Gastrocnemius medialis (tissue), 4 donors: ENCODE measurements around the gene ATF7. TPM values are rescaled to one million over a fixed set of nuclear protein-coding genes. Genes with fewer than 3 reads are reported as not detected.
A peak's percentile ranks its signal among the peaks of the same experiment; 100 is the strongest.
"Not testable (repeated sequence)": the region's sequence is repeated elsewhere in the genome, so short reads cannot be mapped to it uniquely, and the experiment has no call there.

Experiments
- ATAC-seq, 2 donors: fragments of 150-250 bp; one replicate each; pipeline ENCODE4 v1.9.1; 2016
- DNase-seq, 2 donors: peaks; one replicate each; pipeline ENCODE4 v3.0.0-alpha.2; 2019
- H3K27ac ChIP-seq, 4 donors: fragments of 200-600 bp; sonication (generic); 1 replicate in 1 of 4; 2 replicates in 3 of 4; pipeline ENCODE4 v1.5.1; 2016 to 2018; ENCODE audit warnings: mild to moderate bottlenecking in 2 of 4, moderate library complexity in 1 of 4
- H3K27me3 ChIP-seq, 3 donors: fragments of 200-600 bp; sonication (generic) in 2 of 3; 1 replicate in 1 of 3; 2 replicates in 2 of 3; pipeline versions ENCODE4 v1.5.1 to v1.6.0; 2016 to 2019; ENCODE audit warnings: mild to moderate bottlenecking in 1 of 3, moderate library complexity in 1 of 3
- H3K36me3 ChIP-seq, 2 donors: fragments of 200-600 bp; sonication (generic) in 1 of 2; one replicate each; pipeline ENCODE4 v1.5.1; 2017 to 2018
- H3K4me1 ChIP-seq, 2 donors: fragments of 200-600 bp; sonication (generic) in 1 of 2; one replicate each; pipeline ENCODE4 v1.5.1; 2016 to 2017; ENCODE audit warnings: mild to moderate bottlenecking in 2 of 2
- H3K4me3 ChIP-seq, 4 donors: fragments of 200-600 bp; sonication (generic) in 3 of 4; 1 replicate in 1 of 4; 2 replicates in 3 of 4; pipeline ENCODE4 v1.5.1; 2016 to 2019; ENCODE audit warnings: mild to moderate bottlenecking in 2 of 4
- H3K9me3 ChIP-seq, 3 donors: fragments of 200-600 bp; sonication (generic) in 2 of 3; 1 replicate in 1 of 3; 2 replicates in 2 of 3; pipeline ENCODE4 v1.5.1; 2016 to 2019
- POLR2A ChIP-seq, 2 donors: fragments of 450-650 bp; IDR thresholded peaks; one replicate each; pipeline ENCODE4 v1.6.1; 2017; ENCODE audit warnings: antibody characterized with exemption in 2 of 2, mild to moderate bottlenecking in 2 of 2, moderate library complexity in 2 of 2
- in situ Hi-C, 4 donors: fragments of 200-750 bp; cut with MboI; loops; one replicate each; pipeline versions ENCODE4 v1.15.0 to v1.8.0; 2017; ENCODE audit warnings: low sequenced_read_pairs in 4 of 4
- intact Hi-C: fragments of 100-400 bp; cut with DNase I; formaldehyde crosslinking; loops from one replicate; pipeline ENCODE4 v1.15.1; 2023; ENCODE audit warnings: low total_unique reads
- total RNA-seq, 4 donors: library from RNA; depleted of rRNA; stranded (reverse); fragments of >200 nt; gene quantifications; one replicate each; pipeline versions ENCODE4 v1.1.0 to v1.2.3, GENCODE V29; 2016
- TF ChIP-seq, protein P1 (sequence below), 5 experiments: fragments of 450-650 bp in 3 of 5; fragments of 200-600 bp in 2 of 5; sonication (generic) in 2 of 5; IDR thresholded peaks in 4 of 5; conservative IDR thresholded peaks in 1 of 5; 1 replicate in 4 of 5; 2 replicates in 1 of 5; pipeline ENCODE4 v1.5.1; 2016 to 2019; ENCODE audit warnings: antibody characterized with exemption in 5 of 5, mild to moderate bottlenecking in 3 of 5, moderate library complexity in 3 of 5

ATF7 gene
- total RNA-seq, 4 donors from 2014 or later, result 21.9 to 47.9 (median 26.3) TPM

DNA sequence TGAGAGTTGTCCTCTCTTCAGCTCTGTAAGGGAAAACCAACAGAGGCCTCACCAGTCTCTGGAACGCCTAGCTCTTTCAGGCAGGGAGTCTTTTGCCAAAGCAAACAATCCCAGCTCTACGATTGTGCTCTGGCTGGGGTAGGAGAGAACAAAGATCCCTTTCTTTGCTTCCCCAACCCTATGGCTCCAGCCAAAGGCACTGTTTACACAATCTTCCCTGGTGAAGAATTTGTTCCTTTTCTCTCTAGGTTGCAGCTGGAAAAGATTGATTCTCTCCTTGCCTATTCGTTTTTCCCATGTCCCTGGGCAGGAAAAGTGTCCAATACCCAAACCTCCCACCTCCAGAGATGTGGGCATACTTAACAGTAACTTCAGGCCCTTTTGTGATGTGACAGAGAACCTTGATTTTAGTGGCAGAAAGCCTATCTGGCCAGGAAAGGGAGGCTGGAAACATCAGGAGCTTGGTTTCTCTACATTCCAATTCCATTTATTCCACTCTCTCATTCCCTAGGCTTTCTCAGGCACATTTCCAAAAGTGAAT is 32.9 kb upstream of the ATF7 start:
- intact Hi-C loops (no loop called here), in situ Hi-C loops (no loop called here)
- ATAC-seq (peak; percentile 82 to 83), DNase-seq (peak in 1 of 2 donors; percentile 41)
- H3K9me3 ChIP-seq, result no peaks in the 10 kb centered on the region
- H3K36me3 ChIP-seq, result no peaks in the 10 kb centered on the region
- TF ChIP-seq, protein P1, sequence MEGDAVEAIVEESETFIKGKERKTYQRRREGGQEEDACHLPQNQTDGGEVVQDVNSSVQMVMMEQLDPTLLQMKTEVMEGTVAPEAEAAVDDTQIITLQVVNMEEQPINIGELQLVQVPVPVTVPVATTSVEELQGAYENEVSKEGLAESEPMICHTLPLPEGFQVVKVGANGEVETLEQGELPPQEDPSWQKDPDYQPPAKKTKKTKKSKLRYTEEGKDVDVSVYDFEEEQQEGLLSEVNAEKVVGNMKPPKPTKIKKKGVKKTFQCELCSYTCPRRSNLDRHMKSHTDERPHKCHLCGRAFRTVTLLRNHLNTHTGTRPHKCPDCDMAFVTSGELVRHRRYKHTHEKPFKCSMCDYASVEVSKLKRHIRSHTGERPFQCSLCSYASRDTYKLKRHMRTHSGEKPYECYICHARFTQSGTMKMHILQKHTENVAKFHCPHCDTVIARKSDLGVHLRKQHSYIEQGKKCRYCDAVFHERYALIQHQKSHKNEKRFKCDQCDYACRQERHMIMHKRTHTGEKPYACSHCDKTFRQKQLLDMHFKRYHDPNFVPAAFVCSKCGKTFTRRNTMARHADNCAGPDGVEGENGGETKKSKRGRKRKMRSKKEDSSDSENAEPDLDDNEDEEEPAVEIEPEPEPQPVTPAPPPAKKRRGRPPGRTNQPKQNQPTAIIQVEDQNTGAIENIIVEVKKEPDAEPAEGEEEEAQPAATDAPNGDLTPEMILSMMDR (IDR thresholded peaks at IDR 0.05 in 4 of 5, conservative IDR thresholded peaks at IDR 0.05 in 1 of 5), result no peak
- TF ChIP-seq POLR2A (IDR thresholded peaks at IDR 0.05), result no peak
- H3K27me3 ChIP-seq, result no peaks in the 10 kb centered on the region
- peaks cover 24 to 29% of the 10 kb centered on the region in 2 donors for H3K4me1 ChIP-seq
- H3K27ac ChIP-seq, result peak overlapping the region; percentile 77 to 88 (median 84)
- peak overlapping the region; percentile 33 to 53 (median 35) for H3K4me3 ChIP-seq

- no peak for ATAC-seq
- DNase-seq, result no peak
- in situ Hi-C loops, result no loop called here
- H3K4me1 ChIP-seq, result peaks cover 24 to 37% of the 10 kb centered on the region in 2 donors
- no peaks in the 10 kb centered on the region for H3K36me3 ChIP-seq
- intact Hi-C loops, result no loop called here
- no peaks in the 10 kb centered on the region for H3K27me3 ChIP-seq
- TF ChIP-seq POLR2A (IDR thresholded peaks at IDR 0.05), result no peak
- TF ChIP-seq, protein P1 (IDR thresholded peaks at IDR 0.05 in 4 of 5, conservative IDR thresholded peaks at IDR 0.05 in 1 of 5), result no peak
- H3K4me3 ChIP-seq, result no peak overlapping the region
- H3K9me3 ChIP-seq, result no peaks in the 10 kb centered on the region
- peak overlapping the region in 1 of 4 donors; percentile 88 for H3K27ac ChIP-seq
Observed at GRCh38 chr12:53657041-53657440, 30.9 kb upstream of the ATF7 start.

DNA sequence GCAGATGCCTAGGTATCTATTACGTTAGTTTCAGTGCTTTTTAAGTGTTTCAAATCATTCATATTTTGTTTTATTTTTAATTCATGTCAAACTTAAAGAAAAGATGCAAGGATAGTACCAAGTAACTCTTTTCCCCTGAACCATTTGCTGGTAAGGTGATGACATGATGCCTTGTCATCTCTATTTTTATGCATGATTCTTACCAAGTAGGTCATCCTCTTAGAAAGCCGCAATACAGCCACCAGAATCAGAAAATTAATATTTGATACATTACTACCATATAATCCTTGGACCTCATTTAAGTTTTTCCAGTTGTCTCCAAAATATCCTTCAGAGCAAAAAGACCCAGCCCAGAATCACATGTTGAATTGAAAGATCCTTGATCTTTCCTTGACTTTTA is 27.4 kb upstream of the ATF7 start:
- ATAC-seq, result peak; percentile 81 to 84
- intact Hi-C loops, result no loop called here

GRCh38 chr12:53652366-53652765 is 26.2 kb upstream of the ATF7 start:
- Histone ChIP-seq H3K27me3 (no peaks in the 10 kb centered on the region), H3K4me3 (no peak overlapping the region), H3K9me3 (no peaks in the 10 kb centered on the region), H3K36me3 (no peaks in the 10 kb centered on the region), H3K4me1 (peaks cover 0 to 8% of the 10 kb centered on the region in 2 donors), H3K27ac (no peak overlapping the region)
- DNase-seq (no peak), ATAC-seq (no peak)
- intact Hi-C loops (no loop called here), in situ Hi-C loops (no loop called here)
- TF ChIP-seq, protein P1 (IDR thresholded peaks at IDR 0.05 in 4 of 5, conservative IDR thresholded peaks at IDR 0.05 in 1 of 5), result no peak
- TF ChIP-seq POLR2A (IDR thresholded peaks at IDR 0.05), result no peak

More for the DNA sequence above, 27.4 kb upstream of the ATF7 start:
- TF ChIP-seq, protein P1 (IDR thresholded peaks at IDR 0.05 in 4 of 5, conservative IDR thresholded peaks at IDR 0.05 in 1 of 5), result no peak
- TF ChIP-seq POLR2A (IDR thresholded peaks at IDR 0.05), result no peak
- no peaks in the 10 kb centered on the region for H3K27me3 ChIP-seq
- peaks cover 7 to 17% of the 10 kb centered on the region in 2 donors for H3K4me1 ChIP-seq
- H3K4me3 ChIP-seq, result no peak overlapping the region
- H3K9me3 ChIP-seq, result no peaks in the 10 kb centered on the region
- H3K27ac ChIP-seq, result no peak overlapping the region
- H3K36me3 ChIP-seq, result no peaks in the 10 kb centered on the region
- in situ Hi-C loops, result no loop called here
- DNase-seq, result no peak

- no peaks in the 10 kb centered on the region for H3K9me3 ChIP-seq
- intact Hi-C loops, result no loop called here
- DNase-seq (no peak), ATAC-seq (peak; percentile 61)
- H3K27ac ChIP-seq, result no peak overlapping the region
- TF ChIP-seq, protein P1 (IDR thresholded peaks at IDR 0.05 in 4 of 5, conservative IDR thresholded peaks at IDR 0.05 in 1 of 5), result no peak
- no peak for TF ChIP-seq POLR2A (IDR thresholded peaks at IDR 0.05)
- in situ Hi-C loops, result no loop called here
- H3K36me3 ChIP-seq, result no peaks in the 10 kb centered on the region
- peaks cover 0 to 8% of the 10 kb centered on the region in 2 donors for H3K4me1 ChIP-seq
- no peaks in the 10 kb centered on the region for H3K27me3 ChIP-seq
- H3K4me3 ChIP-seq, result no peak overlapping the region
Observed at GRCh38 chr12:53651737-53652136, 25.6 kb upstream of the ATF7 start.

DNA sequence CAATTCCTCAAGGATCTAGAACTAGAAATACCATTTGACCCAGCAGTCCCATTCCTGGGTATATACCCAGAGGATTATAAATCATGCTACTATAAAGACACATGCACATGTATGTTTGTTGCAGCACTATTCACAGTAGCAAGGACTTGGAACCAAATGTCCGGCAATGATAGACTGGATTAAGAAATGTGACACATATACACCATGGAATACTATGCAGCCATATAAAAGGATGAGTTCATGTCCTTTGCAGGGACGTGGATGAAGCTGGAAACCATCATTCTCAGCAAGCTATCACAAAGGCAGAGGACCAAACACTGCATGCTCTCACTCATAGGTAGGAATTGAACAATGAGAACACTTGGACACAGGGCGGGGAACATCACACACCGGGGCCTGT is 20.1 kb upstream of the ATF7 start:
- DNase-seq, H3K4me3 ChIP-seq, H3K27me3 ChIP-seq, intact Hi-C loops, in situ Hi-C loops, H3K9me3 ChIP-seq, H3K4me1 ChIP-seq, H3K27ac ChIP-seq, ATAC-seq, H3K36me3 ChIP-seq: not testable (repeated sequence)
